ENCODE data around the gene NOTO. TPM values are rescaled to one million over a fixed set of nuclear protein-coding genes. Genes with fewer than 3 reads are reported as not detected.

Gene NOTO
- total RNA-seq, 1 experiment from 2014 or later, result not detected

DNA sequence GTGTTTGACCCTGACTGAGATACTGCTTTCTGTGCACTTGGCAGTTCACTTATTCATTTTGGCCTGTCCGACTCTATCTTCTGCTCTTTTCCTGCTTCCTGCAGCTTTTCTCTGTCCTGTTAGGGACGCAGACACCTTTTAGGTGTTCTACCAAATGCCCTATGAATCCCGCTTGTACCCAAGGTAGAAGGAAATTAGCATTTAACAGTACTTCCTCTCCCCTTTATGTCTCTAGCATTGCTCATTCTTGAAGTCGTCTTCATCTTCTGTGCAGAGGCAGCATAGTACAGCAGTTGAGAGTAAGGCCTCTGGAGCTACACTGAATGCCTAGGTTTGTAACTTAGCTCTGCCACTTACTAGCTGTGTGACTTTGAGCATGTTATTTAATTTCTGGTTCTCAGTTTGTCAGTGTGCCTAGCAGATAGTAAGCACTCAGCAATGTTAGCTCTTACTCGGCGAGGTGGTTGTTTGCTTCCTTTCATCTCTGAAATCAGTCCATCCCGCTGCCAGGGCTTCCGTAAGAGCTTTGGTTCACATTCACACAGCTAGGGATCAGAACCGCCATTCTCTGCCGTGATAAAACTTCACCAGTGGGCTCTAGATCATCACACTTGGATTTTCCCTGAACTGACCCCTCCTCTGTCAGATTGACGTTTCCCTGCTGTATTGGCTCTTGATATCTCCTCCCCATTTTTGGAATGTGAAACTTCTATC is 33.1 kb downstream of the NOTO start:
- DNase-seq, result no peak
- Histone ChIP-seq H3K4me3 (ENCODE audit: insufficient read depth, low read depth, low read length) (peak overlapping the region; percentile 99), H3K27me3 (ENCODE audit: control insufficient read depth, insufficient read depth, low read length) (no peaks in the 10 kb centered on the region), H3K36me3 (replicated peaks; ENCODE audit: control insufficient read depth, insufficient read depth, low read length) (peaks cover 14% of the 10 kb centered on the region)

GRCh38 chr2:73237168-73237567 is 34.8 kb downstream of the NOTO start:
- H3K4me3 ChIP-seq (ENCODE audit: insufficient read depth, low read depth, low read length), result no peak overlapping the region

GRCh38 chr2:73238149-73238548 is 35.8 kb downstream of the NOTO start:
- H3K27me3 ChIP-seq (ENCODE audit: control insufficient read depth, insufficient read depth, low read length), result no peaks in the 10 kb centered on the region
- no peak for DNase-seq
- H3K36me3 ChIP-seq (replicated peaks; ENCODE audit: control insufficient read depth, insufficient read depth, low read length), result peaks cover 23% of the 10 kb centered on the region
- H3K4me3 ChIP-seq (ENCODE audit: insufficient read depth, low read depth, low read length), result no peak overlapping the region

More at GRCh38 chr2:73237168-73237567, 34.8 kb downstream of the NOTO start:
- peaks cover 18% of the 10 kb centered on the region for H3K36me3 ChIP-seq (replicated peaks; ENCODE audit: control insufficient read depth, insufficient read depth, low read length)
- no peaks in the 10 kb centered on the region for H3K27me3 ChIP-seq (ENCODE audit: control insufficient read depth, insufficient read depth, low read length)
- no peak for DNase-seq

DNA sequence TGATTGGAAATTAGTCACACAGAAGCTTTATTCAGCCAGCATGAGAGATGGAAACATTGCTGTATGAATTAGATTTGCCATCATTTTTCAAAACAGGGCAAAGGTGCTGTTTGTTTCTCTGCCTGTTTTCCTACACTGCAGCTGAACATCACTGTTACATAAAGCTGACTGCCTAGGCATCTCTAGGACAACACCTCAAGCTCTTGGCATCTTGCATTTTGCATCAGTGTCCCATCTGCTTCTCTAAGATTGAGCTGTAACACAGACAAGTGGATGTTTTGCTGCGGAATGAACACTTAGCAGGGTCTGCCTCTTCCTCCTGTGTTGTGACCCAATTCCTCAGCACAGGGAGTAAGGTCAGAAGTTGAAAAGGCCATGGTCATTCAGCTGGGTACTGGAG is 36.6 kb downstream of the NOTO start:
- no peak for DNase-seq
- no peak overlapping the region for H3K4me3 ChIP-seq (ENCODE audit: insufficient read depth, low read depth, low read length)
- peaks cover 28% of the 10 kb centered on the region for H3K36me3 ChIP-seq (replicated peaks; ENCODE audit: control insufficient read depth, insufficient read depth, low read length)
- no peaks in the 10 kb centered on the region for H3K27me3 ChIP-seq (ENCODE audit: control insufficient read depth, insufficient read depth, low read length)

- H3K4me3 ChIP-seq (ENCODE audit: insufficient read depth, low read depth, low read length), result no peak overlapping the region
- peaks cover 36% of the 10 kb centered on the region for H3K36me3 ChIP-seq (replicated peaks; ENCODE audit: control insufficient read depth, insufficient read depth, low read length)
- no peak for DNase-seq
- no peaks in the 10 kb centered on the region for H3K27me3 ChIP-seq (ENCODE audit: control insufficient read depth, insufficient read depth, low read length)
These were observed 37.4 kb downstream of the NOTO start for GRCh38 chr2:73239776-73240175.

DNA sequence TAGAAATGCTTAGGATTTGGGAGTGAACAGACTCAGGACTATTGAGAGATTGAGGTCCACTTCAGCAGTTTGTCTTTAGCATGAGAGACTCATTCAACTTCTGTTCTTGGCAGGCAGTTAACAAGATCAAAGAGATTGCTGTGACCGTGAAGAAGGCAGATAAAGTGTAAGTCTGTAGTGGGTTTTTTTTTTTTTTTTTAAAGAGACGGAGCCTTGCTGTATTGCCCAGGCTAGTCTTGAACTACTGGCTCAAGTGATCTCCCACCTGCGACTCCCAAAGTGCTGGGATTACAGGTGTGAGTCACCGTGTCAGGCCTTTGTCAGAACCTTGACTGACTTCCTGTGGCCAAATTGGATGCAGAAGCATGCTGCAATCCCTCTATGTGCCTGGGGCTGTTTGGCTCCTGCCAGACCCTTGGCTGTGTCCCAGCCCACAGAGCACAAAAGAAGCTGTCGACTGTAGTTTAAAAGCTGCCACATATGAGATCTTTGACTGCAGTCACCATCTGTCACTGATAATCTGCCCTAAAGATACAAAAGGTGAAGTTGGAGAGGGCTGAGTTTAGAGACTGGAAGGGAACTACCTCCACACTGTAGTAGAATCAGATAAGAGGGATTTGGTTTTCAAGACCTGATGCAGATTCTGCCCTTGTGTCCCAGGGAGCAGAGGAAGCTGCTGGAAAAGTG is 41.7 kb downstream of the NOTO start:
- Histone ChIP-seq H3K36me3 (replicated peaks; ENCODE audit: control insufficient read depth, insufficient read depth, low read length) (peaks cover 66% of the 10 kb centered on the region), H3K27me3 (ENCODE audit: control insufficient read depth, insufficient read depth, low read length) (no peaks in the 10 kb centered on the region), H3K4me3 (ENCODE audit: insufficient read depth, low read depth, low read length) (no peak overlapping the region)
- no peak for DNase-seq

- peaks cover 67% of the 10 kb centered on the region for H3K36me3 ChIP-seq (replicated peaks; ENCODE audit: control insufficient read depth, insufficient read depth, low read length)
- H3K27me3 ChIP-seq (ENCODE audit: control insufficient read depth, insufficient read depth, low read length), result no peaks in the 10 kb centered on the region
These were observed 42.2 kb downstream of the NOTO start for GRCh38 chr2:73244580-73244979.

DNA sequence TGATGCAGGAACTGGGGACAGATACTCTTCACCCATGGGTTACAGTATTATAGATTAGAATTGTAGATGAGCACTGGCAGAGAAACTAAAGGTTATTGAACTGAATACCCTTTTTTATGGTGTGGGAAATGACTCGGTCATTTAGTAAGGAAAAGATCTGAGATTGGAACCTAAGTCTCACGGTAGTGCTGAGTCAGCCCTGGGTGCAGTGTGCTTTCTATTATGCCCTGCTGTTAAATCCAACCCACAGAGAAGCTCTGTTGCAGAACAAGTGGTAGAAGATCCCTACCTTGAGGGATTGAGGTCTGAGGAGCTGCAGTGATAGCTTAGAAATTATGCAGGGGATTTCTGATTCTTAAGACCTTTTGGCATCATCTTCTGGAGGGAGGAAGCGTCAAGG is 44.5 kb downstream of the NOTO start:
- no peaks in the 10 kb centered on the region for H3K27me3 ChIP-seq (ENCODE audit: control insufficient read depth, insufficient read depth, low read length)
- DNase-seq, result no peak
- H3K36me3 ChIP-seq (replicated peaks; ENCODE audit: control insufficient read depth, insufficient read depth, low read length), result peaks cover 70% of the 10 kb centered on the region
- H3K4me3 ChIP-seq (ENCODE audit: insufficient read depth, low read depth, low read length), result no peak overlapping the region

More at GRCh38 chr2:73244580-73244979, 42.2 kb downstream of the NOTO start:
- no peak overlapping the region for H3K4me3 ChIP-seq (ENCODE audit: insufficient read depth, low read depth, low read length)
- DNase-seq, result no peak

GRCh38 chr2:73249636-73250035 is 47.3 kb downstream of the NOTO start:
- Histone ChIP-seq H3K4me3 (ENCODE audit: insufficient read depth, low read depth, low read length) (no peak overlapping the region), H3K36me3 (replicated peaks; ENCODE audit: control insufficient read depth, insufficient read depth, low read length) (peaks cover 66% of the 10 kb centered on the region)

GRCh38 chr2:73250872-73251846 is 48.8 kb downstream of the NOTO start:
- DNase-seq, result no peak
- H3K36me3 ChIP-seq (replicated peaks; ENCODE audit: control insufficient read depth, insufficient read depth, low read length), result peaks cover 53% of the 10 kb centered on the region
- H3K27me3 ChIP-seq (ENCODE audit: control insufficient read depth, insufficient read depth, low read length), result no peaks in the 10 kb centered on the region
- no peak overlapping the region for H3K4me3 ChIP-seq (ENCODE audit: insufficient read depth, low read depth, low read length)

More at GRCh38 chr2:73249636-73250035, 47.3 kb downstream of the NOTO start:
- DNase-seq, result no peak
- H3K27me3 ChIP-seq (ENCODE audit: control insufficient read depth, insufficient read depth, low read length), result no peaks in the 10 kb centered on the region

GRCh38 chr2:73252238-73253027 is 50.1 kb downstream of the NOTO start:
- Histone ChIP-seq H3K36me3 (replicated peaks; ENCODE audit: control insufficient read depth, insufficient read depth, low read length) (peaks cover 43% of the 10 kb centered on the region), H3K27me3 (ENCODE audit: control insufficient read depth, insufficient read depth, low read length) (no peaks in the 10 kb centered on the region), H3K4me3 (ENCODE audit: insufficient read depth, low read depth, low read length) (no peak overlapping the region)
- DNase-seq, result no peak

DNA sequence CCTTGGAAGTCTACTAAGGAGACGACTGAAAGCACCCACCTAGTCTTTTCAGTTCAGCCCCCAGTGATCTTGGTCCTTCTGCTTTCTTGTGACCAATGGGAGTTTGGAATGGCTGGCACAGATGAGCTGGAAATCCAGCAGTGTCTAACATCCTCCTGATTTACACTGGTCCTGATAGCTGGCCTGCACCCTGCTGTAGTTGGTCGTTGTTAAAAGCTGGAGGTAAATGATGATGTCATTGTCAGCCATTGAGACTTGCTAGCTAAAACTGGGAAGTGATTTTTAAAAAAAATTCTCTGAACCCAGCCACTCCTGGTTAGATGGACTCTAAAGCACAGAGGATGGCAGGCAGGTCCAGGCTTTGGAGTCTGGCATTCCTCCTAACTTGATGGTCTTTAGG is 51.0 kb downstream of the NOTO start:
- Histone ChIP-seq H3K36me3 (replicated peaks; ENCODE audit: control insufficient read depth, insufficient read depth, low read length) (peaks cover 37% of the 10 kb centered on the region), H3K4me3 (ENCODE audit: insufficient read depth, low read depth, low read length) (no peak overlapping the region), H3K27me3 (ENCODE audit: control insufficient read depth, insufficient read depth, low read length) (no peaks in the 10 kb centered on the region)
- DNase-seq, result no peak

DNA sequence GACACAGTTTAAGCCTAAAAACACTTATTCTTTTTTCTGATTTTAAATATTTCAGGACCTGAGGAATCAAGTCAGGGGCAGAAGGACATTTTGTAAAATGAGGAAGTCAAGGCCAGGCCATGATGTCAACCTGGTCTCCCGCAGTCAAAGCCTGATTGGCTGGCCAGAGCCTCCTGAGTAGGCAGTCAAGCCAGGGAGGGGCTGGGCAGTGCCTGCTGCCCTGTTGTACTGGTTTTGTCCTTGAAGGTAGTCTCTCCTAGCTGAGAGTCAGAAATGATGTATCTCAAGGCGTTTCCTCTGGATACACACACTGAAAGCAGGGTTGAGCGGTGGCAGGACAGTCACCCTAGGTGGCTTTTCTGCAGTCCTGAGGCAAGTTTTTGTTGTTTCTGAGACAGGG is 51.5 kb downstream of the NOTO start:
- Histone ChIP-seq H3K36me3 (replicated peaks; ENCODE audit: control insufficient read depth, insufficient read depth, low read length) (peaks cover 34% of the 10 kb centered on the region), H3K4me3 (ENCODE audit: insufficient read depth, low read depth, low read length) (no peak overlapping the region), H3K27me3 (ENCODE audit: control insufficient read depth, insufficient read depth, low read length) (no peaks in the 10 kb centered on the region)
- no peak for DNase-seq
